ENCODE measurements around the gene TRAF1.
"Not testable (repeated sequence)": the region's sequence is repeated elsewhere in the genome, so short reads cannot be mapped to it uniquely, and the experiment has no call there.

TRAF1 gene, protein sequence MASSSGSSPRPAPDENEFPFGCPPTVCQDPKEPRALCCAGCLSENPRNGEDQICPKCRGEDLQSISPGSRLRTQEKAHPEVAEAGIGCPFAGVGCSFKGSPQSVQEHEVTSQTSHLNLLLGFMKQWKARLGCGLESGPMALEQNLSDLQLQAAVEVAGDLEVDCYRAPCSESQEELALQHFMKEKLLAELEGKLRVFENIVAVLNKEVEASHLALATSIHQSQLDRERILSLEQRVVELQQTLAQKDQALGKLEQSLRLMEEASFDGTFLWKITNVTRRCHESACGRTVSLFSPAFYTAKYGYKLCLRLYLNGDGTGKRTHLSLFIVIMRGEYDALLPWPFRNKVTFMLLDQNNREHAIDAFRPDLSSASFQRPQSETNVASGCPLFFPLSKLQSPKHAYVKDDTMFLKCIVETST

DNA sequence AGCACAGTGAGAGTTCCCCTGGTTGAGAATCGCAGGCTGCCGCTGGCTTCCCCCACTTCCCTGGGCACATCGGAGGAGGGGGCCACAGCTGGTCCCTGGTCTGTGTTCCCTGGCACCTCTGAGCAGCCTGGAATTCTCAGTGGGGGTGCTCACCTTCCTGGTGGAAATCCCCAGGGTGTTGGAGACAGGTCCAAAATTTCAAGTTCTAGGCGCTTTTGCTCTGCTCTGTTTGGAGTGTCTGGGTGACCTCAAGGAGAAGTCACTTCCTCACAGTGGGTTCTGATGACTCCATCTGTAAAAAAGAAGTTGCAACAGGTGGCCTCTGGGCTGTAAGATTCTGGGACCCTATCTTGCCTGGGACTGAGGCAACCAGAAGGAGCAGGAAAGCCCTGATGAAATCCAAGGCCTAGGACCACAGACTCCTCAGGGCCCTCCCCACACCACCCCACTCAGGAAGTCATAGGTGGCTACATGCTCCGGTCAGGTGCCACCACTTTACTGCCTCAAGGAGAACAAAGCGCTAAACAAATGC is at the start of gene TRAF1:
TRAF1 (minus strand) TSS at position 400 of the 532 bp plus-strand sequence. CDS start 721 bp downstream, outside the sequence.
- no peak for DNase-seq

GRCh38 chr9:120974921-120975320 is 48.3 kb upstream of the TRAF1 start:
- DNase-seq = no peak

DNA sequence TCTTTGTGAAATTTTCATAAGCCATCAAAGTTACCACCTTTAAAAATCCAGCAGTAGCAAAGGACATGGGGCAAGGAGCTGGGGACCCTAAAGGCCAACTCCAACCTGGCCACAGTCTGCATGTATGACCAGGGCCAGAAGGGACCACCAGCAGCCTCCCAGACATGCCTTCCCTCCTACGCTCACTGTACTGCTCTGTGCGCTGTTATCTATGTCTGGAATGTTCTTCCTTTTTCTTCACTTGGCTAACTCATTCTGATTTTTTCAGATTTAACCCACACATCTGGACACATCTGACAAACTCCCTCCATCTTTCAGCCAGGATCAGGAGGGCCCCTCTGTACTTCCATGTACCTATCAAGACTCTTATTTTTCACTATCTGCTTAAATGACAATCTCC is 47.6 kb upstream of the TRAF1 start:
- no peak for DNase-seq

DNA sequence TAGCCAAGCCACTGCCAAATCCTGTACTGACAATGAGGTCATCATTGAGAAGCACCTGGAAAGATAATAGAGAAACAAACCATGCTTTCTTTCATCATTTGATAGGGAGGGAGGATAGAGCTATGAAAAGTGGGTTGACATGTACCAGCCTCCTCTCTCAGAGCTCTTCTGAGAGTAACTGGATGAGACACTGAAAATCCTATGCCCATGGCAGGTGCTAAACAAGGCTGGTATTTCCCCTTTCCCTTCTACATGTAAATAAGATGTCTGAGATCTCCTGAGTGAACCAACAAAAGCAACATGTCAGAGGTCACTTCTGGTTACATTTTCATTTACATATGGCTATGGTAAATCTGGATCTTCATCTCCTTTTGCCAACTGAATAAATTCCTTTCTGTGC is 45.3 kb upstream of the TRAF1 start:
- no peak for DNase-seq

GRCh38 chr9:120971471-120971870 is 44.9 kb upstream of the TRAF1 start:
- not testable (repeated sequence) for DNase-seq

- DNase-seq = no peak
These were observed 43.6 kb upstream of the TRAF1 start for GRCh38 chr9:120970244-120970643.

DNA sequence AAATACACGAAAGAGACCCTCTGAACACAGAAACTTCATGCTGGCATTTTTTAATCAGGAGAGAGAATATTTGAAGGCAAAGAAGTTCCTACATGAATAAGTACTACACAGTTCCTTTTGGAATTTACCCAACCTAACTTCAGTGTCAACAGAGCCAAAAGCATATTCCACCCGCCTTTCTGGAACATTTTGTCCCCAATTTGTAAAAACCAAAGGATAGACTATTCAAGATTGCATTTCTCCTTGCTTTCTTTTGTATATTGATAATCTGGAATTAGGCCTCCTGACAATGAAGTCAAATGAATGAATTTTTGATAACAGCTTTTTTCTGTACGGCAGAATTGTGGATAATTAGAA is 39.4 kb upstream of the TRAF1 start:
- no peak for DNase-seq

DNA sequence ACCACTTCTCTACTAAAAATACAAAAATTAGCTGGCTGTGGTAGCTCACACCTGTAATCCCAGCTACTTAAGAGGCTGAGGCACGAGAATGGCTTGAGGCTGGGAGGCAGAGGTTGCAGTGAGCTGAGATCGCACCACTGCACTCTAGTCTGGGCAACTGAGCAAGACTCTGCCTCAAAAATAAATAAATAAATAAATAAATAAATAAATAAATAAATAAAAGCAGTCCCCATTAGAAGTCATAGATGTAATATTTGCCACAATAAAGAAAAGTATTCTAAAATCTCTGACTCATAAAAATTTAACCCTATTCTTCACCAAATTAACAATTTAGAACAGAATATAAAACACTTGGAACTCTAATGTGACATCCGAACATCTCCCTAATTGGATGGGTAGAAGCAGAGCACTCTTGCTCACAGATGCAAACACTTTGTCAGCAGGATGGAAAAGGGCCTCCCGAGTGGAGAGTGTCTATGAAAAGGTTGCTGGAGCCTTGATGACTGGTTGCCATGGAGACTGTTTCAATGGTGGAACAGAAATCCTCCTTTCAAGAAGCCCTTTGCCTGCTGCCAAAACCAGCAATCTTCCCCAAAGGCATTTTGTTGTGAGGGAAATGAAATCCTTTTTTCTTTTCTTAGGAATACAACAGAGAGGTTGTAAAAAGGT is 38.9 kb upstream of the TRAF1 start:
- DNase-seq = peak; percentile 78

GRCh38 chr9:120961936-120962335 is 35.3 kb upstream of the TRAF1 start:
- DNase-seq = no peak

DNA sequence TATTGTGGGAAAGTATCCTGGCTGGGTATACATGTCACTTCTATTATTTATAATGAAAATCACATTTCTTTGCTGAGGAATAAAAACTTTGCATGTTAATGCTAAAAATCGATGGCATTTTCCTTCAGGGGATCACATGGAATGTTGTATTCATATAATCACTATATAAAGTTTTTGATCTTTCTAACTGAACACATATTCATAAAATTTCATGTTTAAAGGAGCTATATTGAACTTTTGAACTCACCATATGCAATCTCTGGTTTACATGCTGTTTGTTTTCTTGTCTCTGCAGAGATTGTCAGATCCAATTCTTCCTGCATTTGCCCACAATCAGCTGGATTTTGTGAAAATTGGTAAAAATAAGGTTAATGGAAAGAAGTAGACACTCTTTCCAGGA is 33.4 kb upstream of the TRAF1 start:
- no peak for DNase-seq

- no peak for DNase-seq
These were observed 30.3 kb upstream of the TRAF1 start for GRCh38 chr9:120956862-120957261.

- no peak for DNase-seq
These were observed 25.5 kb upstream of the TRAF1 start for GRCh38 chr9:120951960-120952618.

GRCh38 chr9:120950421-120951388 is 24.1 kb upstream of the TRAF1 start:
- no peak for DNase-seq

DNA sequence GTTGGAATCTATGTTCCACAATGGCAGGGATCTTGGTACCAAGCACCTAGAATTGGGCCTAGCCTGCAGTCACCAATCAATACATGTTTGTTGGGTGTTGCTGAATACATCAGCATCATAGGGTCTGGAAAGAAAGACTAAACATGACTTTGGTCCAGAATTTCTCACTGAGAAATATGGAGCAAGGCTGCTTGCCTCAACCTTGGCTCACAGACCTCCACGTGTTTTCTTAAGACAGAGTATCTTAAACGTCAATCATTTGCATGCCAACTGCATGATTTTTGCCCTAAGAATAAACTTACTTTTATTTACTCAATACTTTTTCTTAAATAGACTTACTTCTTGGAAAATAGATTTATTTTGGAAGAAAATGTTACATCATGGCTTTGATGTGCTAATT is 22.7 kb upstream of the TRAF1 start:
- no peak for DNase-seq

GRCh38 chr9:120948824-120949223 is 22.2 kb upstream of the TRAF1 start:
- no peak for DNase-seq

- DNase-seq = no peak
These were observed 20.6 kb upstream of the TRAF1 start for GRCh38 chr9:120947222-120947621.

- DNase-seq = no peak
These were observed 19.7 kb upstream of the TRAF1 start for GRCh38 chr9:120946259-120946658.

- no peak for DNase-seq
These were observed 18.4 kb upstream of the TRAF1 start for GRCh38 chr9:120944948-120945347.

GRCh38 chr9:120944434-120944843 is 17.8 kb upstream of the TRAF1 start:
- no peak for DNase-seq

GRCh38 chr9:120942186-120943001 is 15.8 kb upstream of the TRAF1 start:
- no peak for DNase-seq

GRCh38 chr9:120941046-120941770 is 14.6 kb upstream of the TRAF1 start:
- DNase-seq = no peak

All from femur (tissue), 1 donor.